Fibroblast of skin of right quadriceps (primary cell): ENCODE data around the gene AQP2.
A peak's percentile ranks its signal among the peaks of the same experiment; 100 is the strongest.

Experiments used
- DNase-seq: peaks from one replicate; pipeline ENCODE4 v3.0.0-alpha.2; 2013

AQP2 gene

GRCh38 chr12:49942921-49943624 is 7.5 kb upstream of the AQP2 start:
- no peak for DNase-seq

GRCh38 chr12:49943625-49943960 is 6.9 kb upstream of the AQP2 start:
- no peak for DNase-seq

- DNase-seq = no peak
Measured at GRCh38 chr12:49944046-49944445, 6.5 kb upstream of the AQP2 start.

GRCh38 chr12:49944718-49945117 is 5.8 kb upstream of the AQP2 start:
- DNase-seq = no peak

GRCh38 chr12:49945394-49946080 is 5.0 kb upstream of the AQP2 start:
- DNase-seq = peak; percentile 71

GRCh38 chr12:49946086-49946485 is 4.5 kb upstream of the AQP2 start:
- DNase-seq = no peak

GRCh38 chr12:49946497-49946896 is 4.0 kb upstream of the AQP2 start:
- no peak for DNase-seq

- no peak for DNase-seq
Measured at GRCh38 chr12:49947593-49948226, 2.8 kb upstream of the AQP2 start.

GRCh38 chr12:49948866-49949845 is 1.4 kb upstream of the AQP2 start:
- no peak for DNase-seq

- no peak for DNase-seq
Measured at GRCh38 chr12:49949866-49950265, 671 bp upstream of the AQP2 start.

GRCh38 chr12:49951411-49952240 is 1.1 kb downstream of the AQP2 start:
- no peak for DNase-seq

- DNase-seq = no peak
Measured at GRCh38 chr12:49952391-49953055, 2.0 kb downstream of the AQP2 start.

GRCh38 chr12:49953151-49953550 is 2.6 kb downstream of the AQP2 start:
- DNase-seq = no peak

- no peak for DNase-seq
Measured at GRCh38 chr12:49953961-49954846, 3.7 kb downstream of the AQP2 start.

- no peak for DNase-seq
Measured at GRCh38 chr12:49954863-49955830, 4.6 kb downstream of the AQP2 start.

GRCh38 chr12:49955899-49956662 is 5.5 kb downstream of the AQP2 start:
- no peak for DNase-seq

GRCh38 chr12:49956663-49957569 is 6.4 kb downstream of the AQP2 start:
- DNase-seq = no peak
